T-cell (primary cell): ENCODE data around the gene SPDYE3. TPM values are rescaled to one million over a fixed set of nuclear protein-coding genes. Genes with fewer than 3 reads are reported as not detected.
"Not testable (repeated sequence)": the region's sequence is repeated elsewhere in the genome, so short reads cannot be mapped to it uniquely, and the experiment has no call there.

Source experiments
- ATAC-seq, 4 experiments: fragments of 200-7000 bp in 3 of 4; fragments of 150-1000 bp in 1 of 4; cut with Tn5 transposase; replicated peaks in 1 of 4; 1 replicate in 3 of 4; 2 replicates in 1 of 4; pipeline ENCODE4 v1.10.0; 2021; ENCODE audit warnings: moderate library complexity in 3 of 4, mild to moderate bottlenecking in 2 of 4, moderate number of reproducible peaks in 1 of 4
- CTCF ChIA-PET, 2 donors: fragments of 300-600 bp; sonication (Branson Sonifier 250); formaldehyde crosslinking; loops; one replicate each; lab custom pipeline; 2022; ENCODE audit warnings: antibody characterized with exemption in 2 of 2; lab: Charles Lee
- POLR2A ChIA-PET, 2 donors: fragments of 300-600 bp; sonication (Branson Sonifier 250); formaldehyde crosslinking; loops; one replicate each; lab custom pipeline; 2022; ENCODE audit warnings: antibody characterized with exemption in 2 of 2; lab: Charles Lee
- DNase-seq, 35 experiments: peaks; one replicate each; pipeline versions ENCODE4 v3.0.0 to v3.0.0-alpha.2; 2013 to 2023
- H3K27ac ChIP-seq: one replicate; pipeline ENCODE4 v1.5.1; 2013; ENCODE audit warnings: low read length
- H3K27me3 ChIP-seq, 2 experiments: replicated peaks in 1 of 2; 1 replicate in 1 of 2; 2 replicates in 1 of 2; pipeline versions ENCODE4 v1.6.1 to v1.7.0; 2013; ENCODE audit warnings: low read length in 1 of 2, mixed read lengths in 1 of 2; ENCODE audit not compliant: control insufficient read depth in 2 of 2, insufficient read depth in 2 of 2; ENCODE audit errors: extremely low read depth in 1 of 2
- H3K36me3 ChIP-seq, 2 donors: 1 replicate in 1 of 2; 2 replicates in 1 of 2; pipeline versions ENCODE4 v1.6.1 to v1.7.0; 2013; ENCODE audit warnings: low read length in 1 of 2; ENCODE audit not compliant: control insufficient read depth in 2 of 2, insufficient read depth in 1 of 2; ENCODE audit errors: extremely low read depth in 1 of 2
- H3K4me1 ChIP-seq, 2 experiments: 1 replicate in 1 of 2; 2 replicates in 1 of 2; pipeline versions ENCODE4 v1.6.1 to v1.7.0; 2013; ENCODE audit warnings: low read length in 2 of 2, mixed read lengths in 1 of 2; ENCODE audit not compliant: insufficient read depth in 2 of 2, control insufficient read depth in 1 of 2; ENCODE audit errors: extremely low read depth in 1 of 2
- H3K4me3 ChIP-seq, 2 donors: 1 replicate in 1 of 2; 2 replicates in 1 of 2; pipeline versions ENCODE4 v1.5.1 to v1.7.0; 2013; ENCODE audit warnings: mild to moderate bottlenecking in 2 of 2, low read length in 1 of 2, moderate library complexity in 1 of 2; ENCODE audit not compliant: control insufficient read depth in 1 of 2; ENCODE audit errors: extremely low read depth in 1 of 2
- H3K9me3 ChIP-seq: 2 replicates; pipeline ENCODE4 v1.7.0; 2013
- H3K27ac Mint-ChIP-seq, 2 donors: one replicate each; pipeline ENCODE4 v1.8.0; 2020 to 2021; ENCODE audit warnings: mild to moderate bottlenecking in 2 of 2, mixed read lengths in 2 of 2
- H3K27me3 Mint-ChIP-seq, 2 donors: one replicate each; pipeline ENCODE4 v1.8.0; 2021 to 2022; ENCODE audit warnings: mixed read lengths in 2 of 2
- H3K36me3 Mint-ChIP-seq: one replicate; pipeline ENCODE4 v1.8.0; 2021; ENCODE audit warnings: mixed read lengths
- H3K4me1 Mint-ChIP-seq, 3 donors: one replicate each; pipeline ENCODE4 v1.8.0; 2020 to 2022; ENCODE audit warnings: mixed read lengths in 3 of 3, mild to moderate bottlenecking in 1 of 3
- H3K4me3 Mint-ChIP-seq, 3 donors: one replicate each; pipeline ENCODE4 v1.8.0; 2020 to 2022; ENCODE audit warnings: mild to moderate bottlenecking in 3 of 3, mixed read lengths in 3 of 3, moderate library complexity in 3 of 3
- H3K9me3 Mint-ChIP-seq, 3 donors: one replicate each; pipeline ENCODE4 v1.8.0; 2020 to 2022; ENCODE audit warnings: mixed read lengths in 3 of 3
- WGBS: methylation state at CpG from one replicate; pipeline ENCODE4 v1.1.5; 2013; ENCODE audit warnings: missing lambda C conversion rate; ENCODE audit not compliant: insufficient coverage; 5-methylcytosine and 5-hydroxymethylcytosine counted together
- total RNA-seq, 35 experiments: library from RNA in 6 of 35; stranded (reverse) in 6 of 35; fragments of 120-200 nt in 1 of 35; gene quantifications; one replicate each; pipeline versions ENCODE4 v1.2.1 to v1.2.4 and lab custom pipeline; 2013 to 2026

Gene SPDYE3
- total RNA-seq, 5 donors from 2014 or later (not counting 1 experiment from before 2014, with no cell fraction given) = not detected

GRCh38 chr7:100335566-100336466 lies 28.3 kb downstream of the SPDYE3 start:
- WGBS = under 1% methylated on average over 76 of the region's 85 CpGs
- H3K27ac ChIP-seq = peak overlapping the region; percentile 86
- DNase-seq = peak; percentile 68 to 86 (median 76)
- Mint-ChIP-seq H3K27ac (peak overlapping the region; percentile 93 to 96), H3K4me1 (peaks cover 21 to 31% (median 22%) of the 10 kb centered on the region in 3 donors), H3K4me3 (peak overlapping the region; percentile 92 to 94 (median 93)), H3K36me3 (peaks cover 15% of the 10 kb centered on the region)
- H3K4me1 ChIP-seq, H3K36me3 ChIP-seq, POLR2A ChIA-PET, H3K9me3 ChIP-seq, H3K9me3 Mint-ChIP-seq, H3K27me3 Mint-ChIP-seq, H3K27me3 ChIP-seq: not testable (repeated sequence)
- CTCF ChIA-PET = interaction anchor here (0.6 to 0.9 kb wide), 3 partner anchors 145 to 380 kb away, joined by 3 to 4 read pairs (median 4); no protein-coding TSS in a partner anchor
- H3K4me3 ChIP-seq = peak overlapping the region; percentile 66 to 75
- ATAC-seq = peak; percentile 87 to 91 (median 90)

- H3K4me3 ChIP-seq, POLR2A ChIA-PET, H3K27ac ChIP-seq, H3K9me3 ChIP-seq, DNase-seq, H3K27me3 ChIP-seq, H3K27me3 Mint-ChIP-seq, ATAC-seq, H3K4me1 ChIP-seq, H3K9me3 Mint-ChIP-seq: not testable (repeated sequence)
- CTCF ChIA-PET = interaction anchor here in 1 of 2 donors (0.6 kb wide), 1 partner anchor 16 kb away, joined by 3 read pairs; no protein-coding TSS in a partner anchor
- Mint-ChIP-seq H3K4me3 (peak overlapping the region in 2 of 3 donors; percentile 55 to 60), H3K36me3 (peaks cover 22% of the 10 kb centered on the region), H3K4me1 (peaks cover 28 to 41% (median 35%) of the 10 kb centered on the region in 3 donors), H3K27ac (peak overlapping the region in 1 of 2 donors; percentile 28)
- 90% methylated on average over 12 of the region's 15 CpGs for WGBS
- H3K36me3 ChIP-seq = peaks cover 3 to 19% of the 10 kb centered on the region in 2 donors
Observed at GRCh38 chr7:100338083-100338696, 30.7 kb downstream of the SPDYE3 start.

GRCh38 chr7:100341286-100341685 lies 33.8 kb downstream of the SPDYE3 start:
- H3K27me3 Mint-ChIP-seq, CTCF ChIA-PET, POLR2A ChIA-PET, ATAC-seq, H3K9me3 Mint-ChIP-seq, H3K27ac ChIP-seq, H3K27me3 ChIP-seq, H3K4me3 ChIP-seq, DNase-seq, H3K9me3 ChIP-seq, H3K4me3 Mint-ChIP-seq: not testable (repeated sequence)
- Histone ChIP-seq H3K4me1 (peaks cover 4 to 24% of the 10 kb centered on the region in 2 experiments), H3K36me3 (peaks cover 3 to 22% of the 10 kb centered on the region in 2 donors)
- Mint-ChIP-seq H3K27ac (peak overlapping the region; percentile 36 to 52), H3K4me1 (peaks cover 30 to 51% (median 38%) of the 10 kb centered on the region in 3 donors), H3K36me3 (peaks cover 28% of the 10 kb centered on the region)
- 87% methylated on average over 3 of the region's 6 CpGs for WGBS

GRCh38 chr7:100342765-100343164 lies 35.3 kb downstream of the SPDYE3 start:
- CTCF ChIA-PET = no interaction called here
- Mint-ChIP-seq H3K27me3 (no peaks in the 10 kb centered on the region), H3K27ac (peak overlapping the region in 1 of 2 donors; percentile 24), H3K4me1 (peaks cover 23 to 47% (median 33%) of the 10 kb centered on the region in 3 donors), H3K9me3 (no peaks in the 10 kb centered on the region), H3K36me3 (peaks cover 34% of the 10 kb centered on the region), H3K4me3 (no peak overlapping the region)
- 91% methylated on average over 5 of the region's 6 CpGs for WGBS
- peak overlapping the region; percentile 16 for H3K27ac ChIP-seq
- POLR2A ChIA-PET = no interaction called here
- H3K36me3 ChIP-seq = peaks cover 3 to 37% of the 10 kb centered on the region in 2 donors
- no peaks in the 10 kb centered on the region for H3K9me3 ChIP-seq
- no peak for ATAC-seq
- no peak for DNase-seq
- peaks cover 2 to 18% of the 10 kb centered on the region in 2 experiments for H3K4me1 ChIP-seq
- no peak overlapping the region for H3K4me3 ChIP-seq
- H3K27me3 ChIP-seq = no peaks in the 10 kb centered on the region

GRCh38 chr7:100344124-100344559 lies 36.6 kb downstream of the SPDYE3 start:
- peak in 1 of 4 experiments; percentile 1 for ATAC-seq
- H3K27me3 Mint-ChIP-seq, H3K9me3 ChIP-seq, H3K4me3 ChIP-seq, H3K27me3 ChIP-seq, H3K9me3 Mint-ChIP-seq, DNase-seq, POLR2A ChIA-PET: not testable (repeated sequence)
- Mint-ChIP-seq H3K4me1 (peaks cover 17 to 38% (median 27%) of the 10 kb centered on the region in 3 donors), H3K4me3 (peak overlapping the region; percentile 55 to 73 (median 72)), H3K27ac (peak overlapping the region; percentile 91 to 97), H3K36me3 (peaks cover 37% of the 10 kb centered on the region)
- Histone ChIP-seq H3K4me1 (peaks cover 2 to 18% of the 10 kb centered on the region in 2 experiments), H3K36me3 (peaks cover 3 to 44% of the 10 kb centered on the region in 2 donors), H3K27ac (peak overlapping the region; percentile 97)
- CTCF ChIA-PET = interaction anchor here in 1 of 2 donors (0.7 kb wide), 1 partner anchor 76 kb away, joined by 4 read pairs; no protein-coding TSS in a partner anchor
- WGBS = no CpG with 5 or more reads among the region's 4 CpGs
